Right lobe of liver (tissue), 6 donors: Measurements from ENCODE around the gene CMPK2. TPM values are rescaled to one million over a fixed set of nuclear protein-coding genes. Genes with fewer than 3 reads are reported as not detected.
A peak's percentile ranks its signal among the peaks of the same experiment; 100 is the strongest.

Experiments
- ATAC-seq, 4 donors: fragments of 200-7000 bp; cut with Tn5 transposase; one replicate each; pipeline ENCODE4 v1.9.1; 2020; ENCODE audit warnings: mild to moderate bottlenecking in 4 of 4, moderate library complexity in 4 of 4
- DNase-seq, 3 donors: peaks; one replicate each; pipeline ENCODE4 v3.0.0-alpha.2; 2020
- H3K27ac ChIP-seq, 3 donors: fragments of 200-600 bp; one replicate each; pipeline ENCODE4 v1.8.0; 2022
- H3K27me3 ChIP-seq, 2 donors: fragments of 200-600 bp; one replicate each; pipeline ENCODE4 v1.8.0; 2022
- H3K36me3 ChIP-seq, 4 donors: fragments of 200-600 bp; sonication (generic) in 1 of 4; one replicate each; pipeline versions ENCODE4 v1.5.1 to v1.8.0; 2017 to 2022; ENCODE audit warnings: control low read depth in 1 of 4
- H3K4me1 ChIP-seq, 4 donors: fragments of 200-600 bp; sonication (generic) in 1 of 4; one replicate each; pipeline versions ENCODE4 v1.5.1 to v1.8.0; 2017 to 2022; ENCODE audit warnings: control low read depth in 1 of 4
- H3K4me3 ChIP-seq, 3 donors: fragments of 200-600 bp; one replicate each; pipeline ENCODE4 v1.8.0; 2022
- H3K9me3 ChIP-seq, 4 donors: fragments of 200-600 bp; sonication (generic) in 1 of 4; one replicate each; pipeline versions ENCODE4 v1.5.1 to v1.8.0; 2017 to 2022; ENCODE audit warnings: control low read depth in 1 of 4
- POLR2A ChIP-seq: fragments of 450-650 bp; IDR thresholded peaks from one replicate; pipeline ENCODE4 v1.6.1; 2017; ENCODE audit warnings: antibody characterized with exemption, mild to moderate bottlenecking
- WGBS: methylation state at CpG from one replicate; pipeline ENCODE4 v1.1.6; 2018; ENCODE audit warnings: low coverage, low lambda C conversion rate; ENCODE audit not compliant: insufficient coverage; ENCODE audit errors: missing lambda C conversion rate; 5-methylcytosine and 5-hydroxymethylcytosine counted together
- intact Hi-C, 2 donors: fragments of 100-400 bp; cut with DNase I; formaldehyde crosslinking; loops; one replicate each; pipeline versions ENCODE4 v1.11.2 to v1.14.1; 2022
- total RNA-seq, 6 experiments: library from RNA; depleted of rRNA in 2 of 6; stranded (reverse); fragments of >200 nt in 2 of 6; fragmentation: NEBNext Ultra II Directional in 3 of 6; extraction: Animal tissue kit (Norgen Biotek cat#: 25700) in 3 of 6; gene quantifications; one replicate each; pipeline versions ENCODE4 v1.1.0 to v1.2.4, GENCODE V29; 2016 to 2023
- TF ChIP-seq, protein P1 (sequence below), 4 donors: fragments of 200-600 bp in 3 of 4; fragments of 450-650 bp in 1 of 4; IDR thresholded peaks; one replicate each; pipeline versions ENCODE4 v1.5.1 to v1.8.0; 2016 to 2022; ENCODE audit warnings: antibody characterized with exemption in 4 of 4, mild to moderate bottlenecking in 2 of 4
- donor health status: DM: no; HTN: yes; CAD: no.
- donor health status: DM: no; HTN: no; CAD: no.
- donor health status: DM: no; HTN: no; CAD: no.
- donor health status: DM: no; HTN: yes; CAD: no.
- donor health status: DM: no; HTN: yes; CAD: no.

The CMPK2 gene
- total RNA-seq, 6 experiments from 2014 or later, result 1.9 to 5.1 (median 3.8) TPM

DNA sequence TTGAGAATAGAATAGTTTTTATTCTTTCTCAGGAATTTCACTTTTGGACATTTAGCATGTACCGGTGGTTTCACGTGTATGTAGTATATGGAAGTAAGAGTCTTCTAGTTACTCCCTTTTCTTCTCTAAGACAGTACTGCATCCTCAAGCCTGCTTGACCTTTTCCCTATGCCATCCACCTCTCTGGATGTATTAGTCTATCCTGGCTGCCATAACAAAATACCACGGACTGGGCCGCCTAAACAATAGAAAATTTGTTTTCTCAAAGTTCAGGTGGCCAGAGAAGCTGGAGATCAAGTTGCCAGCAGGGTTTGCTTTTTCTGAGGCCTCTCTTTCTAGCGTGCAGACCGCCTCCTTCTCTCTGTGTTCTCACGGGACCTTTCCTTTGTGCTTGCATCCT is 1.3 kb upstream of the CMPK2 start:
- intact Hi-C loops, result no loop called here
- WGBS, result 81% methylated on average over 5 of the region's 7 CpGs

DNA sequence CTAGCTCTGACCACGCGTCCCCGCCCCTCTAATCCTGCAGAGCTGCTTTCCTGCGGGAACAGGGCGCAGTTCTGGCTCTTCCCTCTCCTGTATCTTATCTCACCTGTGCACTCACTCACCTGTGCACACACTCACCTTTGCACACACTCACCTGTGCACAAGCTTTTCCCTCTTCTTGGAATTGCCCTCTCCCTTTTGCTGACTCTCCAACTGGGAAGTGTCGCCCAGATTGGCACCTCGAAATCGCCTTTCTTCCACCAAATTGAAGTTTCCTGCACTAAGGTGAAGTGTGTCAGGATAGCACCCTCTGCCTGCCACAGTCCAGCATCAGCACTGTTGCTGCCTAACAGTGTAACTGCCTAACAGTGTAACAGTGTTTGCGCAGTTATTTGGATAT is 566 bp upstream of the CMPK2 start:
- ATAC-seq, result peak; percentile 61 to 78 (median 68)
- Histone ChIP-seq H3K9me3 (no peaks in the 10 kb centered on the region), H3K4me1 (peaks cover 0 to 10% (median 4%) of the 10 kb centered on the region in 4 donors), H3K36me3 (no peaks in the 10 kb centered on the region), H3K27ac (peak overlapping the region; percentile 54 to 90 (median 85)), H3K4me3 (peak overlapping the region; percentile 73 to 88 (median 74)), H3K27me3 (no peaks in the 10 kb centered on the region)
- intact Hi-C loops, result no loop called here
- DNase-seq, result peak in 1 of 3 donors; percentile 57
- no peak for TF ChIP-seq POLR2A
- TF ChIP-seq, protein P1, sequence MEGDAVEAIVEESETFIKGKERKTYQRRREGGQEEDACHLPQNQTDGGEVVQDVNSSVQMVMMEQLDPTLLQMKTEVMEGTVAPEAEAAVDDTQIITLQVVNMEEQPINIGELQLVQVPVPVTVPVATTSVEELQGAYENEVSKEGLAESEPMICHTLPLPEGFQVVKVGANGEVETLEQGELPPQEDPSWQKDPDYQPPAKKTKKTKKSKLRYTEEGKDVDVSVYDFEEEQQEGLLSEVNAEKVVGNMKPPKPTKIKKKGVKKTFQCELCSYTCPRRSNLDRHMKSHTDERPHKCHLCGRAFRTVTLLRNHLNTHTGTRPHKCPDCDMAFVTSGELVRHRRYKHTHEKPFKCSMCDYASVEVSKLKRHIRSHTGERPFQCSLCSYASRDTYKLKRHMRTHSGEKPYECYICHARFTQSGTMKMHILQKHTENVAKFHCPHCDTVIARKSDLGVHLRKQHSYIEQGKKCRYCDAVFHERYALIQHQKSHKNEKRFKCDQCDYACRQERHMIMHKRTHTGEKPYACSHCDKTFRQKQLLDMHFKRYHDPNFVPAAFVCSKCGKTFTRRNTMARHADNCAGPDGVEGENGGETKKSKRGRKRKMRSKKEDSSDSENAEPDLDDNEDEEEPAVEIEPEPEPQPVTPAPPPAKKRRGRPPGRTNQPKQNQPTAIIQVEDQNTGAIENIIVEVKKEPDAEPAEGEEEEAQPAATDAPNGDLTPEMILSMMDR (IDR thresholded peaks at IDR 0.05), result peak; percentile 27 to 55 (median 50)
- WGBS, result 5% methylated on average over 6 of the region's 9 CpGs

More for the DNA sequence above, 1.3 kb upstream of the CMPK2 start:
- H3K36me3 ChIP-seq, result no peaks in the 10 kb centered on the region
- H3K27me3 ChIP-seq, result no peaks in the 10 kb centered on the region
- no peak for ATAC-seq
- DNase-seq, result no peak
- no peak for TF ChIP-seq POLR2A
- TF ChIP-seq, protein P1 (IDR thresholded peaks at IDR 0.05), result no peak
- H3K27ac ChIP-seq, result no peak overlapping the region
- peaks cover 0 to 10% (median 4%) of the 10 kb centered on the region in 4 donors for H3K4me1 ChIP-seq
- H3K9me3 ChIP-seq, result no peaks in the 10 kb centered on the region
- H3K4me3 ChIP-seq, result no peak overlapping the region

DNA sequence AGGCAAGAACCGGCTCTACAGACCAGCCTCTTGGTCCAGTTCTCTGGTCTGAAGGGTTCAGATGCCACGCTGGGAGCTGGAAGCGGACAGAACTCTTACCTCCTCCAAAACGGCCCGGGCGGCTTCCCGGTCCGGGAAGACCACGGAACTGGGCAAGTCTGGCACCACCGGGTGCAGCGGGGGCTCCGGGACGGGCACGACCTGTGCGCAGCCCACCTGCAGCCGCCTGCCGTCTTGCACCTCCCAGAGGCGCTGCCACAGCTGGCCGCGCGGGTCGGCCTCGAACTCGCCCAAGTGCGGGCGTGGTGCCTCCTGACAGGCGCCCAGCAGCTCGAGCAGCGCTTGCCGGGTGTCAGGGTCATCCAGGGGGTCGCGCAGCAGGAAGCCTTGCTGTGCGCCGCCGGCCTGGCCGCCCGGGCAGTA is 773 bp downstream of the CMPK2 start:
- peaks cover 0 to 2% (median 0%) of the 10 kb centered on the region in 4 donors for H3K36me3 ChIP-seq
- peak overlapping the region; percentile 54 to 90 (median 85) for H3K27ac ChIP-seq
- intact Hi-C loops, result no loop called here
- peaks cover 0 to 10% (median 4%) of the 10 kb centered on the region in 4 donors for H3K4me1 ChIP-seq
- no peaks in the 10 kb centered on the region for H3K27me3 ChIP-seq
- 10% methylated on average over 2 of the region's 37 CpGs for WGBS
- peak; percentile 41 to 61 (median 54) for DNase-seq
- peak overlapping the region; percentile 73 to 88 (median 74) for H3K4me3 ChIP-seq
- ATAC-seq, result peak; percentile 3 to 6 (median 4)
- no peaks in the 10 kb centered on the region for H3K9me3 ChIP-seq
- TF ChIP-seq, protein P1 (IDR thresholded peaks at IDR 0.05), result no peak
- TF ChIP-seq POLR2A, result no peak

DNA sequence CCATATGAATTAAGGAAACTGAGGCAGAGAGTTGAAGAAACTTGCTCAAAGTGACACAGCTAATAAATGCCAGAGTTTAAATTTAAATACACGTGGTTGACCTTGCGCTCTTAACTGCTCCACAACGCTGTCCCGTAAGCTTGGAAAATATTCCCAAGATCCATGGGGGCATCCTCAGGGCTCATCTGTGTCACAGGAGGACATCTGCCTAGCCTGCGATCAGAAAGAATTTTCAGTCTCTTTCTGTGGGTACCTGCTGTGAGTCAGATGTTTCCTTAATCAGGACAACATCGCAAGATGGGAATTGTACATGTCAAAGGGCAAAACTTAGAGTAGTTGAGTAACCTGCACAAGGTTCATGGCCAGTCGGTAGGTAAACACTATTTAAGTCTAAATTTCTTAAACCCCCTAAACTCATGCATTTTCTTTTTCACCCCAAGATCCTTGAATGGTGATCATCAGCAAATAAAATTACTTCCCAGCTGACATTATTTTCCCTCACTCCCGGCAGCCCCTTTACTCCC is 1.4 kb downstream of the CMPK2 start:
- DNase-seq, result no peak
- 45% methylated on average over 8 of the region's 8 CpGs for WGBS
- no peaks in the 10 kb centered on the region for H3K9me3 ChIP-seq
- ATAC-seq, result peak in 1 of 4 donors; percentile 26
- TF ChIP-seq, protein P1 (IDR thresholded peaks at IDR 0.05), result no peak
- TF ChIP-seq POLR2A, result no peak
- no peaks in the 10 kb centered on the region for H3K27me3 ChIP-seq
- H3K36me3 ChIP-seq, result peaks cover 0 to 2% (median 0%) of the 10 kb centered on the region in 4 donors
- H3K4me1 ChIP-seq, result peaks cover 0 to 10% (median 4%) of the 10 kb centered on the region in 4 donors
- H3K4me3 ChIP-seq, result no peak overlapping the region
- intact Hi-C loops, result no loop called here
- no peak overlapping the region for H3K27ac ChIP-seq
